K562 (cell line): ENCODE data around the gene ZBTB32. TPM values are rescaled to one million over a fixed set of nuclear protein-coding genes. Genes with fewer than 3 reads are reported as not detected.

ENCODE experiments used
- ATAC-seq: fragments of 200-7000 bp; cut with Tn5 transposase; 3 replicates; pipeline ENCODE4 v1.9.1; 2020; ENCODE audit warnings: moderate library complexity
- BruUV-seq: library from RNA; stranded (reverse); fragments of 400-500 nt; replicated peaks from 2 replicates; lab custom pipeline; 2021; lab: Mats Ljungman, UMichigan
- CTCF ChIA-PET: fragments of 300-600 bp; formaldehyde crosslinking; extraction: SDS; loops from one replicate; lab custom pipeline; 2021; ENCODE audit warnings: low intra/inter-chr PET ratio; lab: Yijun Ruan, JAX
- POLR2A ChIA-PET: fragments of 300-600, 350-650 bp; sonication (Branson Sonifier 250); formaldehyde crosslinking; extraction: SDS; loops from one replicate; lab custom pipeline; 2021; ENCODE audit warnings: antibody characterized with exemption, inconsistent platforms; lab: Yijun Ruan, JAX
- DNase-seq, 4 experiments: peaks; one replicate each; pipeline versions ENCODE4 v3.0.0 to v3.0.0-alpha.2; 2011 to 2018; ENCODE audit warnings: low spot score in 3 of 4, mixed read lengths in 3 of 4; ENCODE audit errors: extremely low read depth in 1 of 4
- FAIRE-seq: peaks from 2 replicates; lab custom pipeline; 2011; peaks lifted over from hg19 to GRCh38; lab: Jason Lieb, UNC
- H2AFZ ChIP-seq: 2 replicates; pipeline ENCODE4 v1.6.0; 2011; ENCODE audit warnings: low read depth, low read length, control low read depth, inconsistent platforms
- H3K27ac ChIP-seq: fragments of 200-600 bp; 3 replicates; pipeline ENCODE4 v1.8.0; 2011; ENCODE audit warnings: low read depth, mild to moderate bottlenecking, control low read depth, inconsistent platforms, low read length, moderate library complexity, mixed read lengths; ENCODE audit errors: extremely low read depth
- H3K27me3 ChIP-seq, 2 experiments: fragments of 300-600 bp in 1 of 2; 2 replicates in 1 of 2; 3 replicates in 1 of 2; pipeline versions ENCODE4 v1.6.0 to v1.8.0; 2011; ENCODE audit warnings: inconsistent platforms in 2 of 2, low read length in 2 of 2, mild to moderate bottlenecking in 1 of 2, mixed read lengths in 1 of 2, moderate library complexity in 1 of 2; ENCODE audit not compliant: control insufficient read depth in 2 of 2, insufficient read depth in 2 of 2
- H3K36me3 ChIP-seq: fragments of 300-600 bp; 3 replicates; pipeline ENCODE4 v1.8.0; 2011; ENCODE audit warnings: mild to moderate bottlenecking, low read length, inconsistent platforms; ENCODE audit not compliant: control insufficient read depth, insufficient read depth
- H3K4me1 ChIP-seq, 2 experiments: fragments of 200-600 bp in 1 of 2; replicated peaks in 1 of 2; 2 replicates in 1 of 2; 3 replicates in 1 of 2; pipeline versions ENCODE4 v1.5.1 to v1.8.0; 2011; ENCODE audit warnings: inconsistent platforms in 2 of 2, low read length in 2 of 2, mild to moderate bottlenecking in 1 of 2, mixed read lengths in 1 of 2, moderate library complexity in 1 of 2; ENCODE audit not compliant: control insufficient read depth in 2 of 2, insufficient read depth in 2 of 2
- H3K4me2 ChIP-seq: 2 replicates; pipeline ENCODE4 v1.6.1; 2011; ENCODE audit warnings: low read length, control low read depth, inconsistent platforms, mixed read lengths; ENCODE audit not compliant: insufficient read depth
- H3K4me3 ChIP-seq: fragments of 200-600 bp; sonication (generic), shearing (Covaris generic); 2 replicates; pipeline ENCODE4 v1.5.1; 2016; ENCODE audit warnings: control low read depth, inconsistent platforms
- H3K79me2 ChIP-seq: fragments of 200-600 bp; 3 replicates; pipeline ENCODE4 v1.8.0; 2011; ENCODE audit warnings: low read length, inconsistent platforms; ENCODE audit not compliant: control insufficient read depth, insufficient read depth
- H3K9ac ChIP-seq, 2 experiments: 2 replicates each; pipeline versions ENCODE4 v1.6.0 to v1.6.1; 2011; ENCODE audit warnings: low read depth in 2 of 2, low read length in 2 of 2, control low read depth in 1 of 2, inconsistent platforms in 1 of 2, mild to moderate bottlenecking in 1 of 2, mixed read lengths in 1 of 2; ENCODE audit not compliant: insufficient read depth in 1 of 2
- H3K9me1 ChIP-seq: one replicate; pipeline ENCODE4 v1.6.0; 2011; ENCODE audit warnings: inconsistent platforms, mild to moderate bottlenecking, low read length, moderate library complexity; ENCODE audit not compliant: control insufficient read depth, insufficient read depth
- H3K9me3 ChIP-seq: replicated peaks from 2 replicates; pipeline ENCODE4 v1.5.1; 2011; ENCODE audit warnings: low read depth, low read length, inconsistent platforms; ENCODE audit not compliant: control insufficient read depth, insufficient read depth
- H4K20me1 ChIP-seq: replicated peaks from 2 replicates; pipeline ENCODE4 v1.6.1; 2011; ENCODE audit warnings: low read length, inconsistent platforms, mixed read lengths; ENCODE audit not compliant: control insufficient read depth, insufficient read depth
- ATF1 ChIP-seq, 2 experiments: fragments of 450-650 bp in 1 of 2; IDR thresholded peaks; 2 replicates each; pipeline ENCODE4 v1.6.1; 2016; ENCODE audit warnings: missing compliant biosample characterization in 1 of 2, missing genetic modification characterization in 1 of 2
- DMBX1 ChIP-seq: fragments of 250-450 bp; sonication (Bioruptor Pico); IDR thresholded peaks from 2 replicates; pipeline ENCODE4 v1.8.0; 2022; ENCODE audit warnings: inconsistent platforms, mild to moderate bottlenecking, moderate library complexity, borderline replicate concordance
- IFI16 ChIP-seq: fragments of 250-450 bp; sonication (Bioruptor Pico); IDR thresholded peaks from 2 replicates; pipeline ENCODE4 v2.1.2; 2022; ENCODE audit warnings: mild to moderate bottlenecking, inconsistent platforms
- KLF16 ChIP-seq: IDR thresholded peaks from 2 replicates; pipeline ENCODE4 v1.6.1; 2016; ENCODE audit warnings: antibody characterized with exemption
- NFATC3 ChIP-seq: fragments of 450-650 bp; IDR thresholded peaks from 2 replicates; pipeline ENCODE4 v1.6.1; 2017; ENCODE audit warnings: mild to moderate bottlenecking
- PURB ChIP-seq: sonication (generic); formaldehyde crosslinking; IDR thresholded peaks from 2 replicates; pipeline ENCODE4 v1.9.0; 2021; ENCODE audit warnings: low read depth, mild to moderate bottlenecking, missing genetic modification reagents
- RBFOX2 ChIP-seq: fragments of 200-400 bp; formaldehyde crosslinking; IDR thresholded peaks from 2 replicates; pipeline ENCODE4 v1.6.1; 2017; ENCODE audit warnings: low read depth, mild to moderate bottlenecking, low read length, moderate library complexity
- ZBTB12 ChIP-seq: fragments of 250-450 bp; sonication (Bioruptor Pico); IDR thresholded peaks from 2 replicates; pipeline ENCODE4 v1.4.0; 2020
- ZFP1 ChIP-seq: fragments of 450-650 bp; formaldehyde crosslinking; IDR thresholded peaks from 2 replicates; pipeline ENCODE4 v1.4.0; 2020; ENCODE audit warnings: mild to moderate bottlenecking, mixed read lengths
- ZNF583 ChIP-seq: fragments of 250-450 bp; sonication (Bioruptor Pico); IDR thresholded peaks from 2 replicates; pipeline ENCODE4 v1.4.0; 2020
- ZNF707 ChIP-seq: fragments of 250-450 bp; sonication (Bioruptor Pico); conservative IDR thresholded peaks from 2 replicates; pipeline ENCODE4 v1.8.0; 2022; ENCODE audit warnings: inconsistent platforms, mild to moderate bottlenecking, moderate library complexity
- WGBS: fragments of 100-300 bp; shearing (Covaris generic); methylation state at CpG from one replicate; pipeline ENCODE4 v1.1.6; 2016; ENCODE audit warnings: low coverage, mixed read lengths; ENCODE audit not compliant: insufficient coverage; ENCODE audit errors: missing lambda C conversion rate; 5-methylcytosine and 5-hydroxymethylcytosine counted together
- in situ Hi-C: fragments of 300-500 bp; cut with MboI; formaldehyde crosslinking; loops from 4 replicates; pipeline ENCODE4 v1.15.0; 2018; ENCODE audit warnings: inconsistent platforms, mixed read lengths
- intact Hi-C: fragments of 100-400 bp; cut with micrococcal nuclease; formaldehyde crosslinking; loops from 2 replicates; pipeline ENCODE4 v1.14.2; 2022
- polyA plus RNA-seq, 8 experiments: library from polyadenylated mRNA; depleted of rRNA in 4 of 8; stranded (reverse) in 5 of 8; unstranded in 3 of 8; fragments of >200 nt; fragmentation: Nextera tagmentation in 2 of 8; fragmentation: Illumina TruSeq in 1 of 8; extraction: Ambion mirVana in 2 of 8; extraction: Trizol in 1 of 8; gene quantifications; 2 replicates each; pipeline versions ENCODE4 v1.2.1 to v1.2.3, GENCODE V29; 2011 to 2014; ENCODE audit warnings: inconsistent platforms in 1 of 8, missing spikeins in 1 of 8
- total RNA-seq, 7 experiments: library from RNA; depleted of rRNA in 6 of 7; stranded (reverse); fragments of >200 nt in 6 of 7; fragmentation: Illumina TruSeq in 2 of 7; extraction: Trizol in 2 of 7; gene quantifications; 2 replicates each; pipeline versions ENCODE4 v1.2.1 to v1.2.3, GENCODE V29; 2011 to 2021; ENCODE audit warnings: low replicate concordance in 1 of 7

The ZBTB32 gene
- total and polyA plus RNA-seq, 9 of the 15 experiments (the other 6 are each of a cell fraction or from before 2014, with no cell fraction given): 0.20 TPM; not detected in 8

GRCh38 chr19:35729763-35730162 lies 25.4 kb downstream of the ZBTB32 start:
- ATAC-seq (no peak), DNase-seq (no peak), FAIRE-seq (no peak)
- POLR2A ChIA-PET: interaction anchor here (2.9 kb wide), 1 partner anchor 11 kb away, joined by 12 read pairs; the partner anchor contains the start of gene KMT2B
- Histone ChIP-seq H3K27me3 (no peaks in the 10 kb centered on the region), H3K4me1 (peaks cover 0 to 10% of the 10 kb centered on the region in 2 experiments; a peak in 1 of 5 replicates), H3K9me1 (no peaks in the 10 kb centered on the region), H3K9me3 (no peaks in the 10 kb centered on the region), H3K4me3 (no peak overlapping the region), H3K36me3 (peaks cover 96% of the 10 kb centered on the region; the same call in 2 of the 3 replicates), H2AFZ (no peak overlapping the region), H4K20me1 (0 out of 2 replicates have a peak, but pooled peaks cover 2% of the 10 kb centered on the region), H3K79me2 (no peaks in the 10 kb centered on the region), H3K4me2 (no peak overlapping the region), H3K27ac (no peak overlapping the region), H3K9ac (no peak overlapping the region)
- 95% methylated on average over 10 of the region's 11 CpGs for WGBS
- in situ Hi-C loops: no loop called here
- intact Hi-C loops: no loop called here
- TF ChIP-seq ZFP1 (CRISPR knock-in tag): no peak
- no peak for TF ChIP-seq PURB (CRISPR knock-in tag)
- TF ChIP-seq ZNF707: no peak
- TF ChIP-seq KLF16: no peak
- no TSS peak for BruUV-seq
- CTCF ChIA-PET: no interaction called here

- WGBS: 94% methylated on average over 16 of the region's 18 CpGs
Measured at GRCh38 chr19:35730326-35730725, 26.0 kb downstream of the ZBTB32 start.

More at GRCh38 chr19:35730326-35730725, 26.0 kb downstream of the ZBTB32 start:
- intact Hi-C loops: no loop called here
- no peak overlapping the region for H3K4me3 ChIP-seq
- TF ChIP-seq IFI16 (CRISPR knock-in tag): no peak
- no peak for TF ChIP-seq NFATC3
- peak; percentile 26; the same call in 1 of the 2 replicates for TF ChIP-seq RBFOX2
- TF ChIP-seq DMBX1 (CRISPR knock-in tag): no peak
- no peak for TF ChIP-seq ATF1 (CRISPR knock-in tag; IDR thresholded peaks at IDR 0.05)
- TF ChIP-seq ATF1 (tag; IDR thresholded peaks at IDR 0.05): no peak
- no peak for TF ChIP-seq ZBTB12 (CRISPR knock-in tag)
- no peak for TF ChIP-seq ZNF583 (CRISPR knock-in tag)
- H3K4me2 ChIP-seq: no peak overlapping the region
- no peak overlapping the region for H3K27ac ChIP-seq
- ATAC-seq: no peak
- H3K27me3 ChIP-seq: no peaks in the 10 kb centered on the region
- in situ Hi-C loops: no loop called here
- H3K4me1 ChIP-seq: peaks cover 0 to 10% of the 10 kb centered on the region in 2 experiments; a peak in 2 of 5 replicates
- H3K36me3 ChIP-seq: peaks cover 96% of the 10 kb centered on the region; the same call in 2 of the 3 replicates
- ChIA-PET CTCF (no interaction called here), POLR2A (interaction anchor here (1.7 kb wide), 1 partner anchor 10 kb away, joined by 4 read pairs; no protein-coding TSS in a partner anchor)
- FAIRE-seq: no peak
- no peak overlapping the region for H2AFZ ChIP-seq
- DNase-seq: no peak
- no peaks in the 10 kb centered on the region for H3K9me1 ChIP-seq
- H3K9me3 ChIP-seq: no peaks in the 10 kb centered on the region
- no peak overlapping the region for H3K9ac ChIP-seq
- no TSS peak for BruUV-seq
- no peaks in the 10 kb centered on the region for H3K79me2 ChIP-seq
- 0 out of 2 replicates have a peak, but pooled peaks cover 2% of the 10 kb centered on the region for H4K20me1 ChIP-seq
